CD14-positive monocyte (primary cell): ENCODE results near the gene RERE. TPM values are rescaled to one million over a fixed set of nuclear protein-coding genes. Genes with fewer than 3 reads are reported as not detected.
A peak's percentile ranks its signal among the peaks of the same experiment; 100 is the strongest.

Source experiments
- DNase-seq, 3 donors: peaks; one replicate each; pipeline ENCODE4 v3.0.0-alpha.2; 2011 to 2022
- H2AFZ ChIP-seq: 2 replicates; pipeline ENCODE4 v1.6.0; 2012; ENCODE audit warnings: mild to moderate bottlenecking, low read depth, low read length, inconsistent platforms; ENCODE audit not compliant: insufficient read depth, poor library complexity, severe bottlenecking
- H3K27ac ChIP-seq, 2 donors: 1 replicate in 1 of 2; 2 replicates in 1 of 2; pipeline ENCODE4 v1.5.1; 2012 to 2013; ENCODE audit warnings: low read length in 2 of 2, control low read depth in 1 of 2, inconsistent platforms in 1 of 2, low read depth in 1 of 2, mild to moderate bottlenecking in 1 of 2
- H3K27me3 ChIP-seq, 2 donors: one replicate each; pipeline versions ENCODE4 v1.6.0 to v1.6.1; 2011 to 2013; ENCODE audit warnings: low read length in 2 of 2; ENCODE audit not compliant: control insufficient read depth in 2 of 2, insufficient read depth in 2 of 2
- H3K36me3 ChIP-seq, 2 donors: replicated peaks in 1 of 2; 1 replicate in 1 of 2; 2 replicates in 1 of 2; pipeline versions ENCODE4 v1.5.1 to v1.6.1; 2012 to 2013; ENCODE audit warnings: low read length in 2 of 2, control low read depth in 1 of 2, inconsistent platforms in 1 of 2, mild to moderate bottlenecking in 1 of 2; ENCODE audit not compliant: insufficient read depth in 2 of 2, control insufficient read depth in 1 of 2
- H3K4me1 ChIP-seq, 2 donors: 1 replicate in 1 of 2; 2 replicates in 1 of 2; pipeline versions ENCODE4 v1.5.1 to v1.6.1; 2012 to 2013; ENCODE audit warnings: low read length in 2 of 2, control low read depth in 1 of 2, inconsistent platforms in 1 of 2, mild to moderate bottlenecking in 1 of 2, moderate library complexity in 1 of 2; ENCODE audit not compliant: insufficient read depth in 2 of 2, control insufficient read depth in 1 of 2
- H3K4me2 ChIP-seq: replicated peaks from 2 replicates; pipeline ENCODE3; 2012; ENCODE audit warnings: low read length, moderate library complexity, mild to moderate bottlenecking; ENCODE audit not compliant: poor library complexity, severe bottlenecking; ENCODE audit errors: extremely low read depth
- H3K4me3 ChIP-seq, 3 experiments: fragments of 200-600 bp in 1 of 3; sonication (generic) in 1 of 3; replicated peaks in 1 of 3; 1 replicate in 2 of 3; 2 replicates in 1 of 3; pipeline ENCODE4 v1.5.1; 2011 to 2013; ENCODE audit warnings: low read length in 3 of 3, mild to moderate bottlenecking in 3 of 3, control low read depth in 2 of 3, low read depth in 2 of 3, inconsistent platforms in 1 of 3, moderate library complexity in 1 of 3
- H3K79me2 ChIP-seq: 2 replicates; pipeline ENCODE4 v1.6.0; 2012; ENCODE audit warnings: mild to moderate bottlenecking, control low read depth, inconsistent platforms, low read length, moderate library complexity; ENCODE audit not compliant: insufficient read depth
- H3K9ac ChIP-seq: 2 replicates; pipeline ENCODE4 v1.6.0; 2017; ENCODE audit warnings: low read length, mild to moderate bottlenecking; ENCODE audit not compliant: insufficient read depth, poor library complexity, severe bottlenecking
- H3K9me3 ChIP-seq, 2 donors: replicated peaks in 1 of 2; 1 replicate in 1 of 2; 2 replicates in 1 of 2; pipeline versions ENCODE4 v1.5.1 to v1.6.1; 2012 to 2013; ENCODE audit warnings: low read length in 2 of 2, control low read depth in 1 of 2; ENCODE audit not compliant: control insufficient read depth in 1 of 2, insufficient read depth in 1 of 2
- H4K20me1 ChIP-seq: 2 replicates; pipeline ENCODE4 v1.6.0; 2012; ENCODE audit warnings: mild to moderate bottlenecking, low read length, control low read depth, moderate library complexity; ENCODE audit not compliant: insufficient read depth
- H3K27ac Mint-ChIP-seq, 7 donors: one replicate each; pipeline ENCODE4 v1.8.0; 2020; ENCODE audit warnings: mild to moderate bottlenecking in 7 of 7, mixed read lengths in 7 of 7, moderate library complexity in 6 of 7, inconsistent platforms in 2 of 7
- H3K27me3 Mint-ChIP-seq, 3 donors: one replicate each; pipeline ENCODE4 v1.8.0; 2021 to 2022; ENCODE audit warnings: low read depth in 3 of 3, mild to moderate bottlenecking in 3 of 3, mixed read lengths in 3 of 3, moderate library complexity in 3 of 3, inconsistent platforms in 1 of 3
- H3K36me3 Mint-ChIP-seq, 2 donors: one replicate each; pipeline ENCODE4 v1.8.0; 2020; ENCODE audit warnings: mixed read lengths in 2 of 2, inconsistent platforms in 1 of 2, mild to moderate bottlenecking in 1 of 2
- H3K4me1 Mint-ChIP-seq: one replicate; pipeline ENCODE4 v1.8.0; 2020; ENCODE audit warnings: mild to moderate bottlenecking, mixed read lengths
- H3K4me3 Mint-ChIP-seq, 2 donors: one replicate each; pipeline ENCODE4 v1.8.0; 2020; ENCODE audit warnings: mild to moderate bottlenecking in 2 of 2, mixed read lengths in 2 of 2, moderate library complexity in 1 of 2
- H3K9me3 Mint-ChIP-seq, 7 donors: one replicate each; pipeline ENCODE4 v1.8.0; 2020 to 2022; ENCODE audit warnings: mixed read lengths in 7 of 7, mild to moderate bottlenecking in 6 of 7, moderate library complexity in 6 of 7, inconsistent platforms in 2 of 7
- WGBS: methylation state at CpG from one replicate; pipeline ENCODE4 v1.1.5; 2013; ENCODE audit warnings: missing lambda C conversion rate; ENCODE audit not compliant: insufficient coverage; 5-methylcytosine and 5-hydroxymethylcytosine counted together
- intact Hi-C, 2 donors: fragments of 100-400 bp; cut with micrococcal nuclease; formaldehyde crosslinking; loops; one replicate each; pipeline versions ENCODE4 v1.15.0 to v1.15.1; 2023
- polyA plus RNA-seq, 3 donors: library from polyadenylated mRNA; depleted of rRNA in 1 of 3; unstranded in 2 of 3; stranded (reverse) in 1 of 3; fragments of 300-500 nt in 2 of 3; fragments of >200 nt in 1 of 3; fragmentation: Illumina TruSeq in 2 of 3; gene quantifications; 1 replicate in 2 of 3; 2 replicates in 1 of 3; pipeline ENCODE4 v1.2.3, GENCODE V29; 2012 to 2021
- TF ChIP-seq, protein P1 (sequence below): fragments of 200-600 bp; IDR thresholded peaks from one replicate; pipeline ENCODE4 v1.8.0; 2022; ENCODE audit warnings: antibody characterized with exemption, mild to moderate bottlenecking

Gene RERE
- polyA plus RNA-seq, 3 donors: 1.2 to 19.4 (median 3.8) TPM

- peaks cover 27% of the 10 kb centered on the region for H4K20me1 ChIP-seq
- TF ChIP-seq, protein P1, sequence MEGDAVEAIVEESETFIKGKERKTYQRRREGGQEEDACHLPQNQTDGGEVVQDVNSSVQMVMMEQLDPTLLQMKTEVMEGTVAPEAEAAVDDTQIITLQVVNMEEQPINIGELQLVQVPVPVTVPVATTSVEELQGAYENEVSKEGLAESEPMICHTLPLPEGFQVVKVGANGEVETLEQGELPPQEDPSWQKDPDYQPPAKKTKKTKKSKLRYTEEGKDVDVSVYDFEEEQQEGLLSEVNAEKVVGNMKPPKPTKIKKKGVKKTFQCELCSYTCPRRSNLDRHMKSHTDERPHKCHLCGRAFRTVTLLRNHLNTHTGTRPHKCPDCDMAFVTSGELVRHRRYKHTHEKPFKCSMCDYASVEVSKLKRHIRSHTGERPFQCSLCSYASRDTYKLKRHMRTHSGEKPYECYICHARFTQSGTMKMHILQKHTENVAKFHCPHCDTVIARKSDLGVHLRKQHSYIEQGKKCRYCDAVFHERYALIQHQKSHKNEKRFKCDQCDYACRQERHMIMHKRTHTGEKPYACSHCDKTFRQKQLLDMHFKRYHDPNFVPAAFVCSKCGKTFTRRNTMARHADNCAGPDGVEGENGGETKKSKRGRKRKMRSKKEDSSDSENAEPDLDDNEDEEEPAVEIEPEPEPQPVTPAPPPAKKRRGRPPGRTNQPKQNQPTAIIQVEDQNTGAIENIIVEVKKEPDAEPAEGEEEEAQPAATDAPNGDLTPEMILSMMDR: no peak
- peak overlapping the region; percentile 78 to 88 for H3K27ac ChIP-seq
- H3K36me3 ChIP-seq: peaks cover 19 to 21% of the 10 kb centered on the region in 2 donors
- Mint-ChIP-seq H3K4me1 (peaks cover 48% of the 10 kb centered on the region), H3K27ac (peak overlapping the region; percentile 89 to 96 (median 94)), H3K36me3 (peaks cover 1 to 4% of the 10 kb centered on the region in 2 donors), H3K4me3 (peak overlapping the region; percentile 88 to 91), H3K27me3 (peaks cover 0 to 4% (median 0%) of the 10 kb centered on the region in 3 donors), H3K9me3 (no peaks in the 10 kb centered on the region)
- H3K4me2 ChIP-seq: peak overlapping the region; percentile 88
- intact Hi-C loops: loop anchor here (10.0 kb wide), 2 partner anchors 101 to 281 kb away; no protein-coding TSS in a partner anchor
- peak overlapping the region; percentile 84 for H3K9ac ChIP-seq
- no peaks in the 10 kb centered on the region for H3K9me3 ChIP-seq
- no peaks in the 10 kb centered on the region for H3K27me3 ChIP-seq
- H3K4me3 ChIP-seq: peak overlapping the region; percentile 70 to 97 (median 92)
- under 1% methylated on average over 62 of the region's 79 CpGs for WGBS
- H3K4me1 ChIP-seq: peaks cover 77 to 89% of the 10 kb centered on the region in 2 donors
- peak overlapping the region; percentile 86 for H2AFZ ChIP-seq
- peak in 2 of 3 donors; percentile 34 to 37 for DNase-seq
- peaks cover 63% of the 10 kb centered on the region for H3K79me2 ChIP-seq
These were observed 393.5 kb downstream of the RERE start for GRCh38 chr1:8423692-8424538.

- Histone ChIP-seq H3K4me2 (peak overlapping the region; percentile 84), H3K9ac (peak overlapping the region; percentile 84), H4K20me1 (peaks cover 33% of the 10 kb centered on the region), H3K27ac (peak overlapping the region; percentile 77 to 88), H3K4me3 (peak overlapping the region; percentile 70 to 97 (median 92)), H2AFZ (peak overlapping the region; percentile 86), H3K36me3 (peaks cover 25 to 28% of the 10 kb centered on the region in 2 donors), H3K4me1 (peaks cover 72 to 89% of the 10 kb centered on the region in 2 donors), H3K9me3 (no peaks in the 10 kb centered on the region), H3K79me2 (peaks cover 67% of the 10 kb centered on the region), H3K27me3 (no peaks in the 10 kb centered on the region)
- Mint-ChIP-seq H3K36me3 (peaks cover 6 to 10% of the 10 kb centered on the region in 2 donors), H3K4me3 (no peak overlapping the region), H3K27me3 (peaks cover 0 to 4% (median 0%) of the 10 kb centered on the region in 3 donors), H3K4me1 (peaks cover 43% of the 10 kb centered on the region), H3K27ac (no peak overlapping the region), H3K9me3 (no peaks in the 10 kb centered on the region)
- TF ChIP-seq, protein P1: no peak
- no peak for DNase-seq
- WGBS: under 1% methylated on average over 33 of the region's 33 CpGs
- intact Hi-C loops: loop anchor here (10.0 kb wide), 2 partner anchors 102 to 282 kb away; no protein-coding TSS in a partner anchor
These were observed 394.2 kb downstream of the RERE start for GRCh38 chr1:8423269-8423691.
